NT2/D1 (cell line): ENCODE measurements around the gene RHPN2.
"Not testable (repeated sequence)": the region's sequence is repeated elsewhere in the genome, so short reads cannot be mapped to it uniquely, and the experiment has no call there.

Experiments used
- SUZ12 ChIP-seq: IDR thresholded peaks from 2 replicates; pipeline ENCODE4 v1.6.1; 2011; ENCODE audit not compliant: insufficient read length, insufficient read depth; ENCODE audit errors: extremely low read depth
- YY1 ChIP-seq: IDR thresholded peaks from 2 replicates; pipeline ENCODE4 v1.6.1; 2011; ENCODE audit not compliant: insufficient read length, insufficient read depth
- ZNF274 ChIP-seq: IDR thresholded peaks from 2 replicates; pipeline ENCODE4 v1.6.1; 2011; ENCODE audit warnings: mild to moderate bottlenecking, low read depth, low read length

- TF ChIP-seq ZNF274, YY1, SUZ12: not testable (repeated sequence)
Observed at GRCh38 chr19:33010891-33011290, 53.8 kb downstream of the RHPN2 start.
